Neural cell (in vitro differentiated cells): Measurements from ENCODE around the gene TMPRSS3. TPM values are rescaled to one million over a fixed set of nuclear protein-coding genes. Genes with fewer than 3 reads are reported as not detected.

ENCODE experiments used
- H2AFZ ChIP-seq: fragments of 200-600, 300-800 bp; sonication (generic), shearing (Covaris generic); 2 replicates; pipeline ENCODE4 v1.6.0; 2014; ENCODE audit warnings: low read depth, mild to moderate bottlenecking, antibody characterized with exemption, low read length, moderate library complexity
- H3F3A ChIP-seq: fragments of 200-600 bp; shearing (Covaris generic); 2 replicates; pipeline ENCODE4 v1.6.1; 2016; ENCODE audit warnings: mild to moderate bottlenecking, moderate library complexity, mixed read lengths, antibody characterized with exemption, low read length; ENCODE audit not compliant: insufficient read depth, poor library complexity, severe bottlenecking
- H3K27ac ChIP-seq: fragments of 200-600, 300-800 bp; sonication (generic), shearing (Covaris generic); 2 replicates; pipeline ENCODE4 v1.5.1; 2014; ENCODE audit warnings: mild to moderate bottlenecking, low read length, moderate library complexity
- H3K27me3 ChIP-seq: fragments of 300-800, 200-600 bp; sonication (generic), shearing (Covaris generic); 2 replicates; pipeline ENCODE4 v1.6.0; 2014; ENCODE audit warnings: mild to moderate bottlenecking, low read depth, low read length, moderate library complexity; ENCODE audit not compliant: insufficient read depth
- H3K36me3 ChIP-seq: fragments of 300-800, 200-600 bp; sonication (generic), shearing (Covaris generic); 2 replicates; pipeline ENCODE4 v1.5.1; 2014; ENCODE audit warnings: mild to moderate bottlenecking, antibody characterized with exemption, low read length, moderate library complexity; ENCODE audit not compliant: insufficient read depth
- H3K4me2 ChIP-seq: fragments of 300-800, 200-600 bp; sonication (generic), shearing (Covaris generic); 2 replicates; pipeline ENCODE4 v1.6.0; 2014; ENCODE audit warnings: mild to moderate bottlenecking, low read length
- H3K4me3 ChIP-seq: fragments of 300-800, 200-600 bp; sonication (generic), shearing (Covaris generic); 2 replicates; pipeline ENCODE4 v1.5.1; 2014; ENCODE audit warnings: mild to moderate bottlenecking, low read length, moderate library complexity
- H3K79me2 ChIP-seq: fragments of 200-600 bp; shearing (Covaris generic); replicated peaks from 2 replicates; pipeline ENCODE4 v1.6.0; 2014; ENCODE audit warnings: mild to moderate bottlenecking, low read length, moderate library complexity; ENCODE audit not compliant: insufficient read depth
- H3K9ac ChIP-seq: fragments of 300-800, 200-600 bp; sonication (generic), shearing (Covaris generic); 2 replicates; pipeline ENCODE4 v1.6.1; 2016; ENCODE audit warnings: mild to moderate bottlenecking, low read length, mixed read lengths
- H3K9me2 ChIP-seq: fragments of 200-600 bp; shearing (Covaris generic); 2 replicates; pipeline ENCODE4 v1.6.1; 2016; ENCODE audit warnings: mild to moderate bottlenecking, low read length, mixed read lengths; ENCODE audit not compliant: insufficient read depth
- H3K9me3 ChIP-seq: fragments of 200-600, 300-800 bp; sonication (generic), shearing (Covaris generic); 2 replicates; pipeline ENCODE4 v1.6.1; 2016; ENCODE audit warnings: mild to moderate bottlenecking, mixed run types, low read length, moderate library complexity, mixed read lengths
- H4K20me1 ChIP-seq: fragments of 200-600 bp; shearing (Covaris generic); 2 replicates; pipeline ENCODE4 v1.6.1; 2016; ENCODE audit warnings: mild to moderate bottlenecking, mixed run types; ENCODE audit not compliant: insufficient read depth
- CTCF ChIP-seq: fragments of 450-650 bp; IDR thresholded peaks from 2 replicates; pipeline ENCODE4 v1.5.1; 2014; ENCODE audit warnings: antibody characterized with exemption, mild to moderate bottlenecking, moderate library complexity; ENCODE audit not compliant: poor library complexity, severe bottlenecking
- EP300 ChIP-seq: fragments of 450-650 bp; conservative IDR thresholded peaks from 2 replicates; pipeline ENCODE4 v1.6.1; 2014; ENCODE audit warnings: antibody characterized with exemption, mild to moderate bottlenecking, moderate library complexity; ENCODE audit not compliant: poor library complexity, severe bottlenecking
- EZH2 ChIP-seq: fragments of 200-600, 300-800 bp; shearing (Covaris generic), sonication (generic); IDR thresholded peaks from 2 replicates; pipeline ENCODE4 v1.6.1; 2014; ENCODE audit warnings: antibody characterized with exemption, low read length, borderline replicate concordance, mild to moderate bottlenecking; ENCODE audit not compliant: insufficient read depth, poor library complexity, severe bottlenecking
- MXI1 ChIP-seq: fragments of 450-650 bp; conservative IDR thresholded peaks from 2 replicates; pipeline ENCODE4 v1.6.1; 2014; ENCODE audit warnings: antibody characterized with exemption, mild to moderate bottlenecking; ENCODE audit not compliant: poor library complexity, severe bottlenecking
- POLR2AphosphoS5 ChIP-seq: IDR thresholded peaks from 2 replicates; pipeline ENCODE4 v1.6.1; 2012
- RAD21 ChIP-seq: fragments of 450-650 bp; conservative IDR thresholded peaks from 2 replicates; pipeline ENCODE4 v1.6.1; 2014; ENCODE audit warnings: antibody characterized with exemption, mild to moderate bottlenecking, moderate library complexity
- REST ChIP-seq: IDR thresholded peaks from 2 replicates; pipeline ENCODE4 v1.6.1; 2012; ENCODE audit warnings: borderline replicate concordance
- SMC3 ChIP-seq: fragments of 450-650 bp; conservative IDR thresholded peaks from 2 replicates; pipeline ENCODE4 v1.6.1; 2014; ENCODE audit warnings: antibody characterized with exemption, mild to moderate bottlenecking, moderate library complexity; ENCODE audit not compliant: poor library complexity
- TAF1 ChIP-seq: IDR thresholded peaks from 2 replicates; pipeline ENCODE4 v1.6.1; 2012; ENCODE audit warnings: low read depth
- polyA plus RNA-seq: library from polyadenylated mRNA; depleted of rRNA; stranded (reverse); fragments of >200 nt; gene quantifications from 2 replicates; pipeline ENCODE4 v1.2.3, GENCODE V29; 2014

Gene TMPRSS3
- polyA plus RNA-seq, 1 donor from 2014 or later, result 0.12 TPM

GRCh38 chr21:42350927-42351426 is 44.9 kb downstream of the TMPRSS3 start, which contains the start of gene TFF2:
Gene TFF2, minus strand, starts transcription at chr21:42350994. Its CDS starts 37 bp downstream, at chr21:42350957.
- Histone ChIP-seq H3K36me3 (no peaks in the 10 kb centered on the region), H2AFZ (no peak within 1 kb of the TSS), H4K20me1 (no peaks in the 10 kb centered on the region), H3K9me2 (no peaks in the 10 kb centered on the region), H3K4me3 (no peak within 1 kb of the TSS), H3K27ac (no peak within 1 kb of the TSS), H3K4me2 (no peak within 1 kb of the TSS), H3K27me3 (no peaks in the 10 kb centered on the region), H3K9me3 (no peaks in the 10 kb centered on the region), H3K9ac (no peak within 1 kb of the TSS), H3K79me2 (no peaks in the 10 kb centered on the region), H3F3A (no peaks in the 10 kb centered on the region)
- TF ChIP-seq EP300 (no peak), SMC3 (no peak), RAD21 (no peak), REST (no peak), MXI1 (no peak), CTCF (no peak), TAF1 (no peak), POLR2AphosphoS5 (no peak), EZH2 (no peak)

- Histone ChIP-seq H3K4me2 (no peak overlapping the region), H4K20me1 (no peaks in the 10 kb centered on the region), H3K27me3 (no peaks in the 10 kb centered on the region), H3K9me2 (no peaks in the 10 kb centered on the region), H3K9me3 (no peaks in the 10 kb centered on the region), H2AFZ (no peak overlapping the region), H3K4me3 (no peak overlapping the region), H3F3A (no peaks in the 10 kb centered on the region), H3K79me2 (no peaks in the 10 kb centered on the region), H3K27ac (no peak overlapping the region), H3K36me3 (no peaks in the 10 kb centered on the region), H3K9ac (no peak overlapping the region)
- no peak for TF ChIP-seq RAD21
- no peak for TF ChIP-seq EP300
- no peak for TF ChIP-seq POLR2AphosphoS5
Measured at GRCh38 chr21:42350318-42350910, 45.4 kb downstream of the TMPRSS3 start.
